A204.1 (cell line): ENCODE results near the gene TTLL3.

Experiments used
- FAIRE-seq: peaks from 2 replicates; lab custom pipeline; 2012; peaks lifted over from hg19 to GRCh38; lab: Jason Lieb, UNC

Gene TTLL3

GRCh38 chr3:9806688-9807589, 3.1 kb upstream of the TTLL3 start:
- no peak for FAIRE-seq

DNA sequence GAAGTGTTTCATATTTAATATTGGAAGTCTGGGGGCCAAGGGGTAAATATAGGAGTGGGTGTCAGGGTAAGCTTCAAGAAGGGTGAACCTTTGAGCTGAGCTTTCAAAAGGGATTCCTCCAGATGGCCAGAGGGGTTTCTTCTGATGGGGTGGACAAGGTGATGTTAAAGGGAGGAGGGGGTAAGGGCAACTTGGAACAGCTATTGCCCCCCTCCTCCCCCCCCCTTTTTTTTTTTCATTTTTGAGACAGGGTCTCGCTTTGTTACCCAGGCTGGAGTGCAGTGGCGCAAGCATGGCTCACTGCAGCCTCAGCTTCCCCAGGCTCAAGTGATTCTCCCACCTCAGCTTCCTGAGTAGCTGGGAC, 2.1 kb upstream of the TTLL3 start:
- FAIRE-seq, result no peak

DNA sequence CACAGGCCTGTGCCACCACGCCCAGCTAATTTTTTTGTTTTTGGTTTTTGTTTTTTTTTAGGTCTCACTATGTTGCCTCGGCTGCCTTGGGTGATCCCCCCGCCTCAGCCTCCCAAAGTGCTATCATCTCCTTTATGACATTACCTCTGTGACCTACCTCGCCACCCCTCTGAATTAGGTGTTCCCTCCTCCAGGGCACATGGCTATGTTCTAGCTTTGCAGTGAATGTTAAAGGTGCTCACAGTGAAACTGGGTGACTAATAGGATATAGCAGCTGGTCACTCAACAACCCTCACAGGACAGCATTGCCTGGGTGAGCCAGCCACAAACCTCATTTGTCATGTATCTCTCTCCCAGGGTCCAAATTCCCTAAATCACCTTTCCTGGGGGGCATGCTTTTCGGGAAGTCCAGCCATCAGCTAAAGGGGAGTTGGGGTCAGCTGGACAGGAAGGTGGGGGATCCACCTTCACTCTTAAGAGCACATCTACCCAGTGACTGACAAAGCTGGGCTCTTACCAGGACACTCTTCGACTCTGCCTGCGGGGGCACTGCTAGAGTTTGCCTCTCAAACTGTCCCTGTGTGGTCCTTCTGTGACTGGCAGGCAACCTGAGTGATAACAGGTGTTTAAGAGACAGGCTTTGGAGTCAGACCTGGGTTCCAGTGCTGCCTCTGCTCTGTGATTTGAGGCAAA, 1.6 kb upstream of the TTLL3 start:
- FAIRE-seq, result no peak

DNA sequence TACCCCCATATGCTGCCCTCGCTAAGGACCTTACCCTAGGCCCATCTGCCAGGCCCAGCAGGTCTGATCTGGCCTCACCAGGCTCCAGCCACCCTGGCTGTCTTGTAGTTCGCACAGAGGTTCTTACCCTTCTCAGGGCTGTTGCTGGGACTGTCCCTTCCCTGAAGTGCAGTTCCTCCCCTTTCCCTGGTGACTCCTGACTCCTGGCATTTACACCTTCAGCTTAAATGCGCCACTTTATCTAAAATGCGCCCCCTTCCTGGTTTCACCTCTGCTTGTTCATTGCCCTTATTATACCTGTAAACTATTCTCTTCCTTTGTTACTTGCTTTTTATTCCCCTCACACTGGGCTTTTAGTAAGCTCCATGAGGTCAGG, 835 bp upstream of the TTLL3 start:
- no peak for FAIRE-seq

- FAIRE-seq, result no peak
These were observed 340 bp downstream of the TTLL3 start for GRCh38 chr3:9810433-9810770.

- FAIRE-seq, result no peak
These were observed 784 bp downstream of the TTLL3 start for GRCh38 chr3:9810846-9811245.

DNA sequence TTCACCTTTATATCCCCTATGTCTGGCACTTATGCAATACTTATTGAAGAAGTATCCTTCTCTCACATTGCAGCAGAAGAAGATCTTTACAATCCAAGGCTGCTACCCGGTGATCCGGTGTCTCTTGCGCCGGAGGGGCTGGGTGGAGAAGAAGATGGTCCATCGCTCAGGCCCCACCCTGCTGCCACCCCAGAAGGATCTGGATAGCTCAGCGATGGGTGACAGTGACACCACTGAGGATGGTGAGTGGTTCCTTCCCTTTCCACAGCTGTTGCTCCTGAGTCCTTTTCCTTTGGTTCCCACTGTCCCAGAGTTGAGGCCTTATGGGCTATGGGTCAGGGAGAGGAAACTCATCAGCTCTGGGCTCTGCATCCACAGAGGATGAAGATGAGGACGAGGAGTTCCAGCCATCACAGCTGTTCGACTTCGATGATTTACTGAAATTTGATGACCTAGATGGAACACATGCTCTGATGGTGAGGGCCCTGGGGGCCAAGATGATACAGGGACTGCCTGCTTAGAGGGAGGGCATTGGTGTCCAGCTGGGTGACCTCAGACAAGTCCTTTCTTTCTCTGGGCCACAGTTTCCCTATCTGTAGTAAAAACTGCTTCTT, 2.9 kb downstream of the TTLL3 start:
- no peak for FAIRE-seq

GRCh38 chr3:9815986-9816385, 5.9 kb downstream of the TTLL3 start:
- no peak for FAIRE-seq

DNA sequence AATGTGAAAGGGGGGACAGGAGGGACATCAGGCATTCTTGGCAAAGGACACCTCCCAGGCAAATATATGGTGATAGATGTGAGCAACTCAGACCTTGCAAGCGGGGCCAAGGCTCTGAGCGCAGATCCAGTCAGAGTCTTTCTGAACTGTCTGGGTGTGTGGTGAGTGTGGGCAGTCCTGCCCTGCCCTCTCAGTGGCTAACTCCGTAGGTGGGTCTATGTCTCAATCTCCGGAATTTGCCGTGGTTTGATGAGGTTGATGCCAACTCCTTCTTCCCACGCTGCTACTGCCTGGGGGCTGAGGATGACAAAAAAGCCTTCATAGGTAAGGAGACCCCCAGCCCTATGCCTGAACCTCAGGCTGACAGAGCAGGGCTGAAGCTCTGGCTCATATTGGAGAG, 7.4 kb downstream of the TTLL3 start:
- no peak for FAIRE-seq

DNA sequence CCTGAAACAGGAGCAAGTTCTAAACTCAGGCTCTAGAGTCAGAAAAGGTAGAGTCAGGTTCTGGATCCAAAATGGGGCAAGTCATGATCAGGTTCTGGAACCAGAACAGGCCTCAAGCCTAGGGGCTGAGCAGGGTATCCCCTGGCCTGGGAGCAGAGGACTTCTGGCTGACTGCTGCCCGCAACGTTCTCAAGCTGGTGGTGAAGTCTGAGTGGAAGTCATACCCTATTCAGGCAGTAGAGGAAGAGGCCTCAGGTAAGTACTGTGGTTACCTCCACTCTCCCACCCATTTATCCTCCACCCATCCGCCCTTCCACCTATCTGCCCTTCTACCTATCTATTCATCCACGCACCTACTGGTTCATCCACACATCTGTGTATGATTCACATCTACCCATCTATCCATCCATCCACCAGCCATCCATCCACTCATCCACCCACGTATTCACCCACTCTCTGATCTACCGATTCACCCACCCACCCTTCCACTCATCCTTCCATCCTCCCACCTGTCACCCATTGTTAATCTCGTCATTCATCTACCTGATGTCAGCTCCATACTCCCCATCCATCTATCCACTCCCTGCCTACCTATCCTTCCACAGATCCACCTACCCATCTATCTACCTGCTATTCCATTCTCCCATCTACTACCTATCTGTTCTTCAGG, 8.7 kb downstream of the TTLL3 start:
- FAIRE-seq, result no peak

DNA sequence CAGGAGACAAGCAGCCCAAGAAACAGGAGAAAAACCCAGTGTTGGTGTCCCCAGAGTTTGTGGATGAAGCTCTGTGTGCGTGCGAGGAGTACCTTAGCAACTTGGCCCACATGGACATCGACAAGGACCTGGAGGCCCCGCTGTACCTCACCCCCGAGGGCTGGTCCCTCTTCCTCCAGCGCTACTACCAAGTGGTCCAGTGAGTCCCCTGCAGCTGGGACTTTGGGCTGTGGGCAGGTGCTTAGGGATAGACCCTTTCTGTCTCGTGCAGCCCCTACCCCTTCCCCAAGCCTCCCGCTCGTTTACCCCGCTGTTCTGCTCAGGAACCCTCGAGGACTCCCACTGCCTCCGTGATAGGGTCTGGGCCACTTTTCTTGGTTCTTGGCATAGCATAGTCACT, 10.5 kb downstream of the TTLL3 start:
- FAIRE-seq, result no peak

DNA sequence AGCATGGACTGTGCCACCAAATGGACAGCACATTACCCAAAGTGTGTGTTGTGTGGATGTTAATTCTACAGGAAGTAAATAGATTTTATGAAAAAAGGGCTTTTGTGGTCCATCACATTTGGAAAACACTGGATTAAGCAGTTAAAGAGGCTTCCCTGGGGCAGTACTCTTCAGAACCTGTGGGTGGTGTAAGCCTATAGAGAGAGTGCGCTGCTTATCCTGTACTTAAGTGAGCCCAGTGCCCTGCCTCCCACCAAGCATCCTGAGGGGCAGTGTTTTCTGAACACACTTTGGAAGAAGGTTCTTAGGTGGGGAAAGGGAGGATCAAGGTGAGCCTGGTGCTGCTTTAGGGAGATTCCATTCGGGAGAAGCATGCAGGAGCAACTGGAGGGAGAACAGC, 10.9 kb downstream of the TTLL3 start:
- FAIRE-seq, result no peak

DNA sequence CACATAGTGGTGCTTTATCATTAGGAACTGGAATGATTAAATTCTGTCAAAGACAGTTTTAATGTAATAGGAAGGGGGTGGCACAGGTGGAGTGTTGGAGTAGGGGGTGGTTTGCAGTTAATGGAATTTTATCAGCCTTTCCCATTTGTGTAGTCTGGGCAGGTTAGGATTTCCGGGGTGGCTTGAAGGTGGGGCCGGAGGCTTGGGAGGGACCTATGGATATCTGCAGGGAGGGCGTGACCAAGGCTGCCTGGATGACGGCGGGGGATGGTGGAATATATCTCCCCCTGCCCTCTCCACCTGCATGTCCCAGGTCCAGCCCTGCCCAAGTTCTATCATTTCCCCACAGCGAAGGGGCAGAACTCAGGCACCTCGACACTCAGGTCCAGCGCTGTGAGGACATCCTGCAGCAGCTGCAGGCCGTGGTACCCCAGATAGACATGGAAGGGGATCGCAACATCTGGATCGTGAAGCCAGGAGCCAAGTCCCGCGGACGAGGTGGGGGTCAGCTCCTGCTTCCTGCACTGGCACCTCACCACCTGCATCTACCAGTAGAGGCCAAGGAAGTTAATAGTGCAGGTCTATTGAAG, 15.5 kb downstream of the TTLL3 start:
- no peak for FAIRE-seq

GRCh38 chr3:9826815-9827573, 16.9 kb downstream of the TTLL3 start:
- no peak for FAIRE-seq

GRCh38 chr3:9828801-9829755, 19.0 kb downstream of the TTLL3 start:
- no peak for FAIRE-seq

- no peak for FAIRE-seq
These were observed 21.2 kb downstream of the TTLL3 start for GRCh38 chr3:9831253-9831652.

DNA sequence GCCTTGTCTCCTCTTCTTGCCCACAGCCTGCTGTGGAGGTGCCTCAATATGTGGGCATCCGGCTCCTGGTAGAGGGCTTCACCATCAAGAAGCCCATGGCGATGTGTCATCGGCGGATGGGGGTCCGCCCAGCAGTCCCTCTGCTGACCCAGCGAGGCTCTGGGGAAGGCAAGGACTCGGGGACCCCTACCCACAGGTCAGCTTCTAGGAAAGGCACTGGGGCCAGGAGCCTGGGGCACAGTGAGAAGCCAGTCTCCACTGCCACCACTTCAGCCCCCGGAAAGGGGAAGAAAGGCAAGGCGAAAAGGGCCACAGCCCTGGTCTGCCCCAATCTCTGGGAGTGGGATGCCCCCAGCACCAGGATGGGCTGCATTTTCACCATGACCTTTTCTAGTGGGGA, 23.0 kb downstream of the TTLL3 start:
- no peak for FAIRE-seq

DNA sequence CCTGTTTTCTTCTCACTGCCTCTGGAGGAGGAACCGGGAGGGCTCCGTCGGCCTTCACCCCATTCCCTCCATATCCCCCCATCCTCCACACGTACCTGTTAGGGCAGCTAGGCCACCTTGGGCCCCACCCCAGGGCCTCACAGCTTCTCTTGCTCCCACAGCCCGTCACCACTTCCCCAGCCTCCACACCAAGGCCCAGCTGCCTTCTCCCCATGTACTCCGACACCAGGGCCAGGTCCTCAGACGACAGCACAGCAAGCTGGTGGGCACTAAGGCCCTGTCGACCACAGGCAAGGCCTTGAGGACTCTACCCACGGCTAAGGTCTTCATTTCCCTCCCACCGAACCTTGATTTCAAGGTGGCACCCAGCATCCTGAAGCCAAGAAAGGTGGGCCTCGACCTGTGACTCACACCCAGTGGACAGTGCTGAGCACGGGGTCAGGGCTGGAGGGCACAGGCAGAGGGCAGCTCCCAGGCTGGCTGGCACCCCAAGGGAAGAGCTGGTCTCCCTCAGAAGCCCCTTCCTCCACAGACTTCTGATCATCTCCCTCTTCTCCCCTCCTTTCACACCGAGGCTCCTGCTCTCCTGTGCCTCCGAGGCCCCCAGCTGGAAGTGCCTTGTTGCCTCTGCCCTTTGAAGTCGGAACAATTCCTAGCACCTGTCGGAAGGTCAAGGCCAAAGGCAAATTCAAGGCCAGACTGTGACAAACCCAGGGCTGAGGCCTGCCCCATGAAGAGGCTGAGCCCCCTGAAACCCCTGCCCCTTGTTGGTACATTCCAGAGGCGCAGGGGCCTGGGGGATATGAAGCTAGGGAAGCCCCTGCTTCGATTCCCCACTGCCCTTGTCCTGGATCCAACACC, 24.7 kb downstream of the TTLL3 start:
- no peak for FAIRE-seq

DNA sequence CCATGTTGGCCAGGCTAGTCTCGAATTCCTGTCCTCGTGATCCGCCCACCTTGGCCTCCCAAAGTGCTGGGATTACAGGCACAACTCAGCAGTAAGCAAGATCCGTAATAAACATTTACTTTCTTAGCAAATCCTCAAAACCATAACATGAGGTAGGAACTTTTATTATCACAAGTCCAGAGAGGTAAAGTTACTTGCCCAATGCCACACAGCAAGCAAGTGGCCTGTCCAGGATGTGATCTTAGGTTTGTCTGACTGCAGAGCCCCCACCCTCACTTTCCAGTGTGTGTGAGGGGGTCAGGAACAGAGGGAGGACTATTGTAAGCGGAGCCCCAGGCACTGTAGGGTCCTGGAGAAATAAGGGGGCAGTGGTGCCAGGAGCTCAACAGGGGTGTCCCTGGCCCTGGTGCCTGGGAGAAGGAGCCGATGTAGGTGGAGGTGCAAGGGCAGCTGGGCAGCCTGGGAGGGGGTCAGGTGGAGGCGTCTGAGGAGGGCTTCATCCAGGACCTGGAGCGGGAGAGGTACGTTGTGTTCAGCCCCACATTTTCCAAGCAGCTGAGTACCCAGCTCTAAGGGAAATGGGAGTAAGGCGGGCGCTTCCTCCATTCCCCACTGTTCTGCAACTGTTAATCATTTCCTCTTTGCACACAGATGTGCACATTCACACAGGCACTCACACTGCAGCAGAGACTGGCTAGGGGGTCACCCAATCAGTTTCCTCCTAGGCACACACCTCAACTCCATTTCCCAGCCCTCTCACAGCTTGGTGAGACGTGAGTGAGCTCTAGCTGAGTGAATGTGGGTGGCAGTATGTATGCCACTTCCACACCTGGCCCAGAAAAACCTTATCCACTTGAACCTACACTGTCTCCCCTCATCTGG, 27.9 kb downstream of the TTLL3 start:
- FAIRE-seq, result no peak
